Mononuclear cell (primary cell): Measurements from ENCODE around the gene BICC1. TPM values are rescaled to one million over a fixed set of nuclear protein-coding genes. Genes with fewer than 3 reads are reported as not detected.

ENCODE experiments used
- H3K27me3 ChIP-seq: 2 replicates; pipeline ENCODE4 v1.6.0; 2011; ENCODE audit warnings: low read length, control low read depth; ENCODE audit not compliant: insufficient read depth
- H3K4me1 ChIP-seq: 2 replicates; pipeline ENCODE4 v1.5.1; 2011; ENCODE audit warnings: mild to moderate bottlenecking, low read length, control low read depth; ENCODE audit not compliant: insufficient read depth
- H3K4me3 ChIP-seq: 2 replicates; pipeline ENCODE4 v1.5.1; 2011; ENCODE audit warnings: mild to moderate bottlenecking, low read length, moderate library complexity
- H3K9me3 ChIP-seq: 2 replicates; pipeline ENCODE4 v1.5.1; 2011; ENCODE audit warnings: low read depth, mild to moderate bottlenecking, control low read depth, low read length
- total RNA-seq: library from RNA; depleted of rRNA; stranded (reverse); fragments of >200 nt; gene quantifications from one replicate; pipeline ENCODE4 v1.2.3, GENCODE V29; 2012

BICC1 gene
- total RNA-seq, 1 donor = 0.21 TPM

DNA sequence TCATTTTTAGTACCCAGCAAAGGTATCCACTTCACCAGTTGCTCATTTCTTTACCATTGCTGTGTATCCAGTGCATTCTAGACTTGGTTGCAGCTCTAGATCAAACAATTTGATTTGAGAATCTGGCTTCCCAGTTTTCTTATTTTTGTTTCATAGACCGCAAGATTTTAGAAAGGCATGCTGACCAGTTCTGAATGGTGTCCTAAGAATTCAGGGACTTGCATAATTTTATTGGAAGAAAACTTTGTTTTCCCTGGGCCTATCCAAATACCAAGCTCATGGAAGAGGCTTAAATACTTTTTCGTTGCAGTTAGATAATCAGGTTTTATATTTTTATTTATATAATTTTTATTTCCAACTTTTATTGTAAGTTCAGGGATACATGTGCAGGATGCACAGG lies 58.3 kb downstream of the BICC1 start:
- H3K4me1 ChIP-seq = no peaks in the 10 kb centered on the region
- H3K4me3 ChIP-seq = no peak overlapping the region
- no peaks in the 10 kb centered on the region for H3K9me3 ChIP-seq
- H3K27me3 ChIP-seq = no peaks in the 10 kb centered on the region

DNA sequence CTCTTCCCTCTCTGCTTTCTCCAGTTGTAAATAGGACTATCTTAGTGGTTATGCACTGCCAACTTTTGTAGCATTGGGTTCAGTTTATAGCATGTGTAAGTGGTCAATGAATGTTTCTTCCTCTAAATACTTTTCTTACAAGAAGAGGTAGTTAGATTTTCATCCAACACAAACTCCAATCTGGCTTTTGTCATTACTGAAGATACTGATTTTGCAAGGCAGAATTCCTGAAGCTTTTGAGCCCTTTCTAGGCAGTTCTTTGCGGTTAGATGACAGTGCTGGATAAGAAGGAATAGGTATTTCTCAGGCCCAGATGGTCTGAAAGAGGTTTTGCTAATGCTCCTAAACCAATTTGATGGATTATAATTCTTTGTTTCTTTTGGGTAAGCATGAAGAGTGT lies 60.5 kb downstream of the BICC1 start:
- no peaks in the 10 kb centered on the region for H3K27me3 ChIP-seq
- H3K4me3 ChIP-seq = no peak overlapping the region
- H3K9me3 ChIP-seq = no peaks in the 10 kb centered on the region
- H3K4me1 ChIP-seq = peaks cover 11% of the 10 kb centered on the region

DNA sequence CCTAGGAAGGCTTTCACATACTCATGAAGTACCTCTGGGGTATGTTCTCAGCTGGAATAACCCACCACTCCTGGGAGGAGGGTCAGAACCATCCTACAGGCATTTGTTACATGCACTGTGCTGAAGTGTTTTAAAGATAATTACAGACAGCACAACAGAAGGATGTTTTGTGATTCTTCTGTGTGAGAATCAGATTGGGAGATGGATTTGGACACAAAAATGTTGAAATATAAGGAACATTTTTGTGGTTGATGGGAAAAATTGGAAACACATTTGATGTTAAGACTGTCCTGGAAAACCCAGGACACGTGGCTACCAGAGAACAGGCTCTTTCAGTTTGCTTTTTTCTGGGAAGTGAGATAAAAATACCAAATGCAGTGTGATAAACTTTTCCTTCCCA lies 61.4 kb downstream of the BICC1 start:
- Histone ChIP-seq H3K9me3 (no peaks in the 10 kb centered on the region), H3K4me3 (no peak overlapping the region), H3K4me1 (peaks cover 16% of the 10 kb centered on the region), H3K27me3 (no peaks in the 10 kb centered on the region)

DNA sequence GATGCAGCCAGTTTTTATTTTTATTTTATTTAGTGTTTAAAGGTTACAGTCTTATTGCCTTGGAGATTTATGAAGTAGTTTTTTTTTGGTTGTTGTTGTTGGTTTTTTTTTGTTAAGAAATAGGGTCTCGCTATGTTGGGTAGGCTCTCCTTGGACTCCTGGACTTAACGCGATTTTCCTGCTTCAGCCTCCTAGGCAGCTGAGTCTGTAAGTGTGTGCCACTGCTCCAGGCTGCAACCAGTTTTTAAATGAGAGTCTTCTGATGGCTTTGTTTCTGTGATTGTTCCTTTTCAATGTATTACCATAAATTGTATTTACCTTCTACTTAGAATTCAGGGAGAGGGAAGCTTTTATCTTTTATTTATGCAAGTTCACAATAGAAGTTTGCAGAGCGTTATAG lies 62.8 kb downstream of the BICC1 start:
- no peaks in the 10 kb centered on the region for H3K27me3 ChIP-seq
- no peaks in the 10 kb centered on the region for H3K9me3 ChIP-seq
- H3K4me3 ChIP-seq = no peak overlapping the region
- H3K4me1 ChIP-seq = peaks cover 16% of the 10 kb centered on the region

DNA sequence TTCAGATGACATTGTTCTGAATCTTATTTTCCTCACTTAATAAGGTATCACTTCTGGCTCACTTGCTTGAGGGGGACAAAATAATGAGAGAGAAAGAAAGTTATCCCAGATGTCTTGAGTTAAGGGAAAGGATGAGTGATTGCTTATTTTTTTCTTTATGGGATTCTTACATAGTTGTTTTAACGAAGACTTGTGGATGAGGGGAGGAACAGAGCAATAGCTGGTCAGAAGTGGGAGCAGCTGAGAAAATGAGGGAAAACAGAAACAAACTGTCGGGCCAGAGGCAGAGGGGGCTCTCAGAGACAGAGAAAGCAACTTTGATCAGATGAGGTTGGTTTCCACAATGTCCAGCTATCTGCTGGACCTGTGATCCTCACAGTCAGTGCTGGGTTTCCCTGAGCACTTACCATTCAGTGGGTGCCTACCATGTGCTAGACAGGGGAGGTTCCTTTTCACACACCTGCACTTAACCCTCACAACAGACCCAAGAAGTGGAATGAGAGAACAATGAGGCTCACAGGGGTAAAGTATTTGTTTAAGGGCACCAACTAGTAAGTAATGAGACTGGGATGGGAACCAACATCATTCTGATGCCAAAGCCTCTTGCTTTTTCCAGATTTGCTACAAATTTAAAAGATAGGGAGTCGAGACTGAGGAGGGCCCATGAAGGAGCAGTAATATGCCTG lies 64.2 kb downstream of the BICC1 start:
- peaks cover 16% of the 10 kb centered on the region for H3K4me1 ChIP-seq
- no peaks in the 10 kb centered on the region for H3K27me3 ChIP-seq
- no peaks in the 10 kb centered on the region for H3K9me3 ChIP-seq
- H3K4me3 ChIP-seq = no peak overlapping the region

DNA sequence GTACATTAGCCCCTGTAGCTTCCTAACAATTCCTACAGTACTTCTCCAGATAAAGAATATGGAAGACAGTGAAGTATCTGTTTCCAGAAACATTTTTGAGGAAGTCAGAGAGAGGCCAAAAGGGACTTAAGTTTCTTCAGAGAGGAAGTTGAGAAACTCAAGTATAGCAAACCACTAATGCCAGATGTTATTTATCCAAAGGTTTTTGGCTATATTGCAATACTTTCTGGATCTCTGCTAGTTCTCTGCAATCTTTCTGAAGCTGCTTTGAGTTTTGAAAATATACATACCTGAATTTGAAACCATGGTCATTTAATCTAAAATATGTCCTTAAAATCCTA lies 64.7 kb downstream of the BICC1 start:
- Histone ChIP-seq H3K4me3 (no peak overlapping the region), H3K9me3 (no peaks in the 10 kb centered on the region), H3K4me1 (peaks cover 16% of the 10 kb centered on the region), H3K27me3 (no peaks in the 10 kb centered on the region)

DNA sequence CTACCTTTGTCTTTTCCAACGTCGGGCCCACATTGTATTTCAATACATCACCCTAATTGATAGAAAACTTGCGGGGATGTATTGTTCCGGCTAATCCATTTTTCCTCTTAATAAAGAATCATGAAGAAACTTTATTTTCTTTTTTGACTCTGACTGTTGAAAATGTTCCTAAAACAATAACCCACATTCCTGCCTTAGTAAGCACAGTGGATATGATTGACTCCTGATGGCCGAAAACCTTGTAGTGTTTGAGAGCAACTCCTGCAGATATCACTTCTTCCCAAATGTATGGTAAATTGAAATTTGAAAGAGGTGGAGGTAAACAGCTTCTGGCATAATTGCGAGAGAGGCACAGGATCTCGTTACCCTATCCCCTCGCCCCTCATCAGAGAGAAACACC lies 65.7 kb downstream of the BICC1 start:
- Histone ChIP-seq H3K27me3 (no peaks in the 10 kb centered on the region), H3K4me1 (peaks cover 16% of the 10 kb centered on the region), H3K9me3 (no peaks in the 10 kb centered on the region), H3K4me3 (no peak overlapping the region)

DNA sequence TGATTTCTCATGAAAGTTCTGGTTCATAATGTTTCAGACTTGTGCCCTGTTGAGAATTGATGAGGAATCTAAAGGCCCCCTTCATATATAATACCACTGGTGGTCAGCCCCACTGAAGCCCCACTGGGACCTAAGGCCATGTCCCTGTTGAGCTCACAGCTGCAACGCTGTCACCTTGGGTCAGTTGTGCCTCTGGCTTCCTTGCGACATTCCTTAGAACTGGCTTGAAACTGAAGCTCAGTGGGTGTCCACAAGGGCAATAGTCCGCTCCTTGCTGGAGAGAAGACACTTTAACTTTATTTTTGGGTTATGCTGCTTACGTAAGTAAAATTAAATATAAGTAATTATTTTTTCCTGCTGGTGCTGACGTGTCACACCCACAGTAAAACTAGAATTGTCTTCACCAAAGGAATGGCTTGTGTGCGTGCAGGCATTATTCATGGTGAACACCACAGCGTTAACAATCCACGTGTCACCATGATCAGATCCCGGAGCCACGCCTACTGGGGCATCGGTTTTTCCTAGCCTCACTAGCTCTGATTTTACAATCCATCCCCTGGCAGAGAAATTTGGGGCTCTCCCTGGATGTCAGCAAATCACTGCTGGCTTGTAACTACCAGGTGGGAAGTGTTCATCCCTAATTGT lies 66.5 kb downstream of the BICC1 start:
- peaks cover 16% of the 10 kb centered on the region for H3K4me1 ChIP-seq
- no peak overlapping the region for H3K4me3 ChIP-seq
- no peaks in the 10 kb centered on the region for H3K27me3 ChIP-seq
- no peaks in the 10 kb centered on the region for H3K9me3 ChIP-seq

DNA sequence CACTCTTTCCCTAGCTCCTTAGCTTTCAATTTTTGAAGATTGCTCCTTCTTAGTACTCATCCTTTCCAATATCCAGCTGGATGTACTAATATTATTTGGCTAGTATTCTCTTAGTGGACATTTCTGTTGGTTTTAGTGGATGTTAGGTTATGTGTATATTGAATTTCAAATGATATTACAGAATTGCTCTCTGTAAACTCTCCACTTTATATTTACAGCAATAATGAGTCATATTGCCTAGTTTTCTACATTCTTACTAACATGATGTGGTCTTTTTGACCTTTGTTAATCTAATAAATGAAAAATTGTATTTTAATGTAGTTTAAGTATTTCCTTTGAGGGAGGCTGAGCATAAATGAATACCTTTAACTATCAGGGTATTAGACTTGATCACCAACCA lies 69.4 kb downstream of the BICC1 start:
- H3K4me3 ChIP-seq = no peak overlapping the region
- peaks cover 12% of the 10 kb centered on the region for H3K4me1 ChIP-seq
- H3K27me3 ChIP-seq = no peaks in the 10 kb centered on the region
- no peaks in the 10 kb centered on the region for H3K9me3 ChIP-seq

DNA sequence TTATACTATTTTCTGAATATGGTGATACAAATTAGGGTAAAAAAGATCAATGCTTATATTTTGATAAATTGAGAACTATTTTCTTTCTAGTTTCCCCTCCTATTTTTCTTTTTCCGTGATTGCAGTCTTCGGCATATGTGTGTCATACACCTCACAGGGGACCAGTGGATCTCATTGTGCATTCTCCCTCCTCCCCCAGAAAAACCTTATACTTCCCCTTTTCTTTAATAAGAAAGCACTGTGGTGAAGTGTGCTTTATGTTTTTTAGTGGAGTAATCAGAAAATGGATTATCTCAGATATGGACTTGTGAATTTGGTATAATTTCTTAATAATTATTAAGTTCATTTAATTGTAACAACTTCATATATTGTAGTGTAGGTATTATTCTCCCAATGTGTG lies 72.8 kb downstream of the BICC1 start:
- Histone ChIP-seq H3K4me3 (no peak overlapping the region), H3K4me1 (peaks cover 7% of the 10 kb centered on the region), H3K27me3 (no peaks in the 10 kb centered on the region), H3K9me3 (no peaks in the 10 kb centered on the region)

DNA sequence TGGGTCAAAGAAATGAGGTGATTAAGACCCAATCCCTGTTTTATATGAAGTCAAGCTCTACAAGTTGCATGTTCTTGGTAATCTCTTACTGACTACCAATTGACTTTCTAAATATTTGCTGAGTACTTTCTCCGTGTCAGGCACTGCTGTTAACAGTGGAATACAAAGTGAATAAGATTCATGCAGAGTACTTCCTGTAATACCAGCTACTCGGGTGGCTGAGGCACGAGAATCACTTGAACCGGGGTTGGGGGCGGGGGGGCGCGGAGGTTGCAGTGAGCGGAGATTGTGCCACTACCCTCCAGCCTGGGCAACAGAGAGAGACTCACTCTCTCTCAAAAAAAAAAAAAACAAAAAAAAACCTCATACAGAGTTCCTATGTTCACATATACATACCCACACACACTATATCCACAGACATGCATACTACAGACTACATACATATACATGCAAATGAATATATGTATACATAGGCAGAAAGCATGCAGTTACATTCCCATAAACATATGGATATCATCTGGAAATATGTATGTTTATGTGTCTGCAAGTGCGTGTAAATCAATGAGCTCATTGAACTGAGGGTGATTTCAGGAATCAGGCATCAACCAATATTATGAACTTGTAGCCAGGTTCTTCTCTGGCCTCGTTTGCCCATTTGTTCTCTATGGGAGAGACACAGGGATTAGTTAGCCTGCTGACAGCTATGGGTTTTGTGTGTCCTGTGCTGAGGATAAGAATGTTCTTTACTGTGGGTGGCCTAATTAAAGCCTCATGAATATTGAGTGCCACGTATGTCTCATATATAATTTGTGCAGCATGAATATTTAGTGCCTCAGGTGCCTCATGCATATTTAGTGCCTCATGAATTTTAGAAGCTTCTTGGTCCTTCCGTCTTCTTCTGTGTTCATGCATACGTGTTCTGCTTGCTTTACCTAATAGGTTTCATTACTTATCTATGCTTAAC lies 73.9 kb downstream of the BICC1 start:
- Histone ChIP-seq H3K4me3 (no peak overlapping the region), H3K27me3 (no peaks in the 10 kb centered on the region), H3K9me3 (no peaks in the 10 kb centered on the region), H3K4me1 (peaks cover 18% of the 10 kb centered on the region)

DNA sequence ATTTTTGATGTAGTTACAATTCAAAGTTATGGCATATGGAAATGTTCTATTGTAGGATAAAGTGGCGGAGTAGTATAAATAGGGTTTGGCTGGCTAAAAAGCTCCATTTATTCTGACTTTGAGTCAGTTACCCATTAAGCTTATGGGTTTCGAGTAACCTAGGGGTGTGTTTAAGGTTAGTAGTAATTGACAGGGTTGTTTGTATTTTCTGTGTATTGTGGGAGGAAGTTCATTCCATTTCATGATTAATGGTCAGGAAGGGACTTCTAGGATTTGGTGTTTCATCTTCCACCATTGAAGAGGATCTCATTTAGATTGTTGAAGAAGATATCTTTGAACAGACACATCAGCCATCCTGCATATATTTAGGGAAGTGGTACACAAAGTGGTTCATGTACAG lies 75.0 kb downstream of the BICC1 start:
- no peaks in the 10 kb centered on the region for H3K9me3 ChIP-seq
- no peaks in the 10 kb centered on the region for H3K27me3 ChIP-seq
- peaks cover 23% of the 10 kb centered on the region for H3K4me1 ChIP-seq
- no peak overlapping the region for H3K4me3 ChIP-seq

DNA sequence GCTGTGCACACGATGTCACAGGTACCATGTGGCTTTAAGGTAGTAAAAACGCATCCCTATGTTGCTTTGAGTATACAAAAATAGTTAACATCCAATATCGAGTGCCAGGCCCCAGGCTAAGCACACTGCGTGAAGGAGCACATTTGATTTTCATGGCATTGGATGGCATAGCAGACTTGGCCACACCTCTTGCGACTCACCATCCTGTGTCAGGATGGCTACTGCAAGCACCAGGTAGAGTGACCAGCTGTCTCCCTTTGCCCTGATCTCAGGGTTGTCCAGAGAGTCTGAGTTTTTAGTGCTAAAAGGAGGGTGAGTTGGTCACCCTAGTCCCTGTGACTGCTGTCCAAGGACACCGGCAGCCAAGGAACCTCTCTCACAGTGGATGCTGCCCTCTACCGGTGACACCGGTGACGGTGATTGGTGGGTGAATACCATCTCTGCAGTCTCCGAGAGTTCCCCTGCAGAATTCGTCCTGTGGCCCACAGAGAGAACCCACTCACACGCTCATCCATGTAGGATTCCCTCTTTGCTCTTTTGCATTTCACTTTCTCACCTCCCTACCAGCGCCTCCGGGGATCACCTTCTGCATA lies 76.1 kb downstream of the BICC1 start:
- Histone ChIP-seq H3K9me3 (no peaks in the 10 kb centered on the region), H3K4me1 (peaks cover 34% of the 10 kb centered on the region), H3K4me3 (no peak overlapping the region), H3K27me3 (no peaks in the 10 kb centered on the region)

DNA sequence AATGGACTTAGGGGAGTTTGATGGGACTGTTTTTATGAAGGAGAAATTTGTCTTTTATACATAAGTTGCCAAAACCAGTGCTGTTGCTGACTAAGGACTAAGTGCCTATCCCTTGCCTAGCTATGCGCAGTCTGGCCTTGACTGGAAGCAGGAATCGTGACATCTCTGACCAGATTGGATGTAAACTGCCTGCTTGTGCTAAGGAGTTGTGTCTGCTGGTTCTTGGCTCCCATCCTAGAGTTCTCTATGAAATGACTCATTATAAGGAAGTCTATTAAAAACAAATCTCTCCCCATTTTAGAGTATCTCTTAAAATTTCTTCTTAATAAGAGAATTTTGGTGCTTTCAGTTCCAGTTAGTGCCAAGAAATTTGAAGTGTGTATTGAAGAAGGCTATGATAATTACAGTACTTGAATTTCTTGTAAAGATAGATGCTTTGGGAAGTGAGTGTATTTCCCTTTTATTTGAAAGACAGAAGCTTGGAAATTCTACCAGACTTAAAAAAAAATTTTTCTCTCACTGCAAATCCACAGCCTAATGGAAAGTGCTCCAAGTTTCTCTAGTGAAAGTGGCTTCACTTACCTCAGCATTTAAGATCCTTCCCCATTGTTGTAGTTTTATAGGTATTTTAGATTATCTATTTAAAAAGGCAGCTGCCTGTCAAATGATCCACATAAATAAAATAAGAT lies 77.6 kb downstream of the BICC1 start:
- Histone ChIP-seq H3K9me3 (no peaks in the 10 kb centered on the region), H3K4me3 (no peak overlapping the region), H3K4me1 (peaks cover 34% of the 10 kb centered on the region), H3K27me3 (no peaks in the 10 kb centered on the region)

DNA sequence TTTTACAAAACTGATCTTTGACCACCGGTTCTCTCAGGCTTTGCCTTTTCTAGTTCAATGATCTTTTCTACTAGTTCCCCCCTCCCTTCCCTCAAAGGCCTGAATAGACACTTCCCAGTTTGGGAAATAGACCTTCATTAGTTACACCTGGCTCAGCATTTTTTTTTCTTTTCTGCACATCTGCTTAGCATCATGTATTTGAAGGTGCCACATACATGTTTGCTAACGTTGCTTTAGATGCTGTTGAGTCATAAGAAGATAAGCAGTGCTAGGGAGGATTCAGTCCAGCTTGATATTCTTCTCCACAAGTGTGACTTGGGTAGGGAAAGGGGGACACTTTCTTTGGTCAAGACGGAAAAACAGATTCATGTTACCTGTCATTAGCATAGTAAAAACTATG lies 78.3 kb downstream of the BICC1 start:
- Histone ChIP-seq H3K27me3 (no peaks in the 10 kb centered on the region), H3K4me3 (no peak overlapping the region), H3K4me1 (peaks cover 34% of the 10 kb centered on the region), H3K9me3 (no peaks in the 10 kb centered on the region)
